Measurements from ENCODE around the gene DLGAP1.

DNA sequence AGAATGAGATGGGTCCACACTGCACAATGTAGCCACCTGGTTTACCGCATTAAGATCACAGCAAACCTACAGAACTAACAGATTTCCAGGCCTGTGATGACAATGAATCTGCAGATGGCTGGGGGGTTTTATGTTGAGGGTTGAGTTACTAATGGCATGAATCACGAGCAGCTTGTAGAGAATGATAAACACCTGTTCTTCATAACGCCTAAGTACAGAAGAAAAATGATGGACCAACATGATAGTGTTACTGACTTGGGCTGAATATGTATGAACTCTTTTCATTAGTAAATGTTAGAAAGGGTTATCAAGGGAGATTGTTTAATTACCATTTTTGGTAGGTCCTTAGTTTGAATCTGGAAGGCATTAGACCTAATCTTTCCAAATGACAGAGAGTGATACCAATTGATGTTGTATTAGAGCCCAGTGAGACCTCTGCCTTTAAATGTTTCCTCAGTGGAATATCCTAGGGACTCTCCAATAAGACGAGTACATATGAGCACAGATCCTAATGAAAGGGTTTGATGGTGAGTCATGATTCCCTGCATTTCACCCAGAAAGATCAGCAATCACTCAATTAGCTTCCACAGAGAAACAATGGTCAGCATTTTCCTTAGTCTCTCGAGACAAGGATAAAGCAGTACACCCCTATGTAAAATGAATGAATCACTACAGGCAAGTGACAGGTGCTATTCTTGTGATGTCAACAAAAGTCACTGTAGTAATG is 243.8 kb downstream of the DLGAP1 start:
- TF ChIP-seq POLR2A (IDR thresholded peaks at IDR 0.05; ENCODE audit: low read depth, low read length), result no peak
- TF ChIP-seq, protein P1, sequence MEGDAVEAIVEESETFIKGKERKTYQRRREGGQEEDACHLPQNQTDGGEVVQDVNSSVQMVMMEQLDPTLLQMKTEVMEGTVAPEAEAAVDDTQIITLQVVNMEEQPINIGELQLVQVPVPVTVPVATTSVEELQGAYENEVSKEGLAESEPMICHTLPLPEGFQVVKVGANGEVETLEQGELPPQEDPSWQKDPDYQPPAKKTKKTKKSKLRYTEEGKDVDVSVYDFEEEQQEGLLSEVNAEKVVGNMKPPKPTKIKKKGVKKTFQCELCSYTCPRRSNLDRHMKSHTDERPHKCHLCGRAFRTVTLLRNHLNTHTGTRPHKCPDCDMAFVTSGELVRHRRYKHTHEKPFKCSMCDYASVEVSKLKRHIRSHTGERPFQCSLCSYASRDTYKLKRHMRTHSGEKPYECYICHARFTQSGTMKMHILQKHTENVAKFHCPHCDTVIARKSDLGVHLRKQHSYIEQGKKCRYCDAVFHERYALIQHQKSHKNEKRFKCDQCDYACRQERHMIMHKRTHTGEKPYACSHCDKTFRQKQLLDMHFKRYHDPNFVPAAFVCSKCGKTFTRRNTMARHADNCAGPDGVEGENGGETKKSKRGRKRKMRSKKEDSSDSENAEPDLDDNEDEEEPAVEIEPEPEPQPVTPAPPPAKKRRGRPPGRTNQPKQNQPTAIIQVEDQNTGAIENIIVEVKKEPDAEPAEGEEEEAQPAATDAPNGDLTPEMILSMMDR (conservative IDR thresholded peaks at IDR 0.05; ENCODE audit: low read depth, low read length), result no peak
